Activated naive CD8-positive, alpha-beta T cell (primary cell): Measurements from ENCODE around the gene CACFD1.

Experiments
- H3K27ac Mint-ChIP-seq: one replicate; pipeline ENCODE4 v1.8.0; 2021; ENCODE audit warnings: mixed read lengths
- H3K27me3 Mint-ChIP-seq: one replicate; pipeline ENCODE4 v1.8.0; 2021; ENCODE audit warnings: mixed read lengths
- H3K36me3 Mint-ChIP-seq: one replicate; pipeline ENCODE4 v1.8.0; 2021; ENCODE audit warnings: mixed read lengths
- H3K4me1 Mint-ChIP-seq: one replicate; pipeline ENCODE4 v1.8.0; 2021; ENCODE audit warnings: low read depth, mixed read lengths
- H3K4me3 Mint-ChIP-seq: one replicate; pipeline ENCODE4 v1.8.0; 2021; ENCODE audit warnings: mild to moderate bottlenecking, mixed read lengths
- H3K9me3 Mint-ChIP-seq: one replicate; pipeline ENCODE4 v1.8.0; 2021; ENCODE audit warnings: low read depth, mixed read lengths

The CACFD1 gene

GRCh38 chr9:133453651-133454050, 6.1 kb upstream of the CACFD1 start:
- Mint-ChIP-seq H3K9me3 (no peaks in the 10 kb centered on the region), H3K4me3 (no peak overlapping the region), H3K27ac (no peak overlapping the region)

GRCh38 chr9:133454325-133454724, 5.5 kb upstream of the CACFD1 start:
- no peak overlapping the region for H3K27ac Mint-ChIP-seq
- no peaks in the 10 kb centered on the region for H3K27me3 Mint-ChIP-seq
- H3K4me3 Mint-ChIP-seq, result no peak overlapping the region
- H3K9me3 Mint-ChIP-seq, result no peaks in the 10 kb centered on the region
- H3K4me1 Mint-ChIP-seq, result peaks cover 5% of the 10 kb centered on the region
- H3K36me3 Mint-ChIP-seq, result no peaks in the 10 kb centered on the region

More at GRCh38 chr9:133453651-133454050, 6.1 kb upstream of the CACFD1 start:
- no peaks in the 10 kb centered on the region for H3K36me3 Mint-ChIP-seq
- no peaks in the 10 kb centered on the region for H3K27me3 Mint-ChIP-seq
- peaks cover under 1% of the 10 kb centered on the region for H3K4me1 Mint-ChIP-seq

- Mint-ChIP-seq H3K4me3 (no peak overlapping the region), H3K4me1 (peaks cover 6% of the 10 kb centered on the region), H3K9me3 (no peaks in the 10 kb centered on the region), H3K27me3 (no peaks in the 10 kb centered on the region), H3K27ac (no peak overlapping the region), H3K36me3 (no peaks in the 10 kb centered on the region)
Measured at GRCh38 chr9:133454943-133455673, 4.7 kb upstream of the CACFD1 start.

GRCh38 chr9:133455936-133456335, 3.8 kb upstream of the CACFD1 start:
- Mint-ChIP-seq H3K4me3 (no peak overlapping the region), H3K9me3 (no peaks in the 10 kb centered on the region), H3K36me3 (no peaks in the 10 kb centered on the region)

GRCh38 chr9:133456409-133456808, 3.4 kb upstream of the CACFD1 start:
- Mint-ChIP-seq H3K9me3 (no peaks in the 10 kb centered on the region), H3K36me3 (no peaks in the 10 kb centered on the region), H3K4me3 (no peak overlapping the region)

More at GRCh38 chr9:133455936-133456335, 3.8 kb upstream of the CACFD1 start:
- no peak overlapping the region for H3K27ac Mint-ChIP-seq
- peaks cover 6% of the 10 kb centered on the region for H3K4me1 Mint-ChIP-seq
- H3K27me3 Mint-ChIP-seq, result no peaks in the 10 kb centered on the region

GRCh38 chr9:133457233-133457632, 2.5 kb upstream of the CACFD1 start:
- H3K36me3 Mint-ChIP-seq, result no peaks in the 10 kb centered on the region
- H3K27ac Mint-ChIP-seq, result no peak overlapping the region
- H3K9me3 Mint-ChIP-seq, result no peaks in the 10 kb centered on the region
- no peak overlapping the region for H3K4me3 Mint-ChIP-seq
- H3K27me3 Mint-ChIP-seq, result no peaks in the 10 kb centered on the region
- H3K4me1 Mint-ChIP-seq, result peaks cover 6% of the 10 kb centered on the region

More at GRCh38 chr9:133456409-133456808, 3.4 kb upstream of the CACFD1 start:
- H3K27ac Mint-ChIP-seq, result no peak overlapping the region
- H3K27me3 Mint-ChIP-seq, result no peaks in the 10 kb centered on the region
- peaks cover 6% of the 10 kb centered on the region for H3K4me1 Mint-ChIP-seq

GRCh38 chr9:133457748-133458147, 2.0 kb upstream of the CACFD1 start:
- Mint-ChIP-seq H3K27me3 (no peaks in the 10 kb centered on the region), H3K36me3 (no peaks in the 10 kb centered on the region), H3K4me3 (no peak overlapping the region), H3K9me3 (no peaks in the 10 kb centered on the region), H3K27ac (no peak overlapping the region), H3K4me1 (peaks cover 6% of the 10 kb centered on the region)

GRCh38 chr9:133458643-133459312, 1.0 kb upstream of the CACFD1 start:
- Mint-ChIP-seq H3K27me3 (no peaks in the 10 kb centered on the region), H3K9me3 (no peaks in the 10 kb centered on the region), H3K36me3 (no peaks in the 10 kb centered on the region), H3K27ac (no peak overlapping the region), H3K4me1 (peaks cover 6% of the 10 kb centered on the region), H3K4me3 (peak overlapping the region; percentile 82)

- Mint-ChIP-seq H3K27ac (no peak overlapping the region), H3K36me3 (no peaks in the 10 kb centered on the region), H3K9me3 (no peaks in the 10 kb centered on the region), H3K4me3 (peak overlapping the region; percentile 69), H3K27me3 (no peaks in the 10 kb centered on the region), H3K4me1 (peaks cover 6% of the 10 kb centered on the region)
Measured at GRCh38 chr9:133460405-133461175, 812 bp downstream of the CACFD1 start.

- Mint-ChIP-seq H3K9me3 (no peaks in the 10 kb centered on the region), H3K27me3 (no peaks in the 10 kb centered on the region), H3K4me1 (peaks cover 6% of the 10 kb centered on the region), H3K4me3 (no peak overlapping the region), H3K36me3 (no peaks in the 10 kb centered on the region), H3K27ac (no peak overlapping the region)
Measured at GRCh38 chr9:133461975-133462374, 2.2 kb downstream of the CACFD1 start.

- Mint-ChIP-seq H3K27ac (no peak overlapping the region), H3K4me1 (peaks cover 6% of the 10 kb centered on the region), H3K4me3 (no peak overlapping the region), H3K9me3 (no peaks in the 10 kb centered on the region), H3K27me3 (no peaks in the 10 kb centered on the region), H3K36me3 (no peaks in the 10 kb centered on the region)
Measured at GRCh38 chr9:133463234-133463863, 3.6 kb downstream of the CACFD1 start.

- H3K4me1 Mint-ChIP-seq, result peaks cover 4% of the 10 kb centered on the region
- no peak overlapping the region for H3K27ac Mint-ChIP-seq
- H3K27me3 Mint-ChIP-seq, result no peaks in the 10 kb centered on the region
- H3K9me3 Mint-ChIP-seq, result no peaks in the 10 kb centered on the region
- H3K36me3 Mint-ChIP-seq, result no peaks in the 10 kb centered on the region
- H3K4me3 Mint-ChIP-seq, result no peak overlapping the region
Measured at GRCh38 chr9:133463864-133464615, 4.3 kb downstream of the CACFD1 start.

GRCh38 chr9:133464638-133465037, 4.9 kb downstream of the CACFD1 start:
- no peaks in the 10 kb centered on the region for H3K36me3 Mint-ChIP-seq
- H3K27ac Mint-ChIP-seq, result no peak overlapping the region
- no peaks in the 10 kb centered on the region for H3K27me3 Mint-ChIP-seq
- no peak overlapping the region for H3K4me3 Mint-ChIP-seq
- no peaks in the 10 kb centered on the region for H3K4me1 Mint-ChIP-seq
- H3K9me3 Mint-ChIP-seq, result no peaks in the 10 kb centered on the region

GRCh38 chr9:133465984-133466383, 6.2 kb downstream of the CACFD1 start:
- H3K36me3 Mint-ChIP-seq, result no peaks in the 10 kb centered on the region
- no peak overlapping the region for H3K27ac Mint-ChIP-seq
- H3K9me3 Mint-ChIP-seq, result no peaks in the 10 kb centered on the region
- no peaks in the 10 kb centered on the region for H3K4me1 Mint-ChIP-seq
- H3K27me3 Mint-ChIP-seq, result no peaks in the 10 kb centered on the region
- no peak overlapping the region for H3K4me3 Mint-ChIP-seq
